Loucy (cell line): ENCODE data around the gene ZER1.

Source experiments
- CTCF ChIP-seq: fragments of 200-600 bp; sonication (generic); conservative IDR thresholded peaks from 2 replicates; pipeline ENCODE4 v1.5.1; 2014; ENCODE audit warnings: mild to moderate bottlenecking, antibody characterized with exemption, low read length
- EZH2phosphoT487 ChIP-seq: fragments of 200-600 bp; IDR thresholded peaks from 2 replicates; pipeline ENCODE4 v1.6.1; 2018; ENCODE audit warnings: antibody characterized with exemption, mild to moderate bottlenecking, moderate library complexity, borderline replicate concordance

- no peak for TF ChIP-seq CTCF
- no peak for TF ChIP-seq EZH2phosphoT487
Observed at GRCh38 chr9:128819716-128820664, 48.3 kb upstream of the ZER1 start.
